Midbrain (tissue), 1 donor: ENCODE results near the gene TSC22D4.
A peak's percentile ranks its signal among the peaks of the same experiment; 100 is the strongest.

Experiments used
- DNase-seq: peaks from one replicate; lab custom pipeline; 2025; lab: John Stamatoyannopoulos, UW

The TSC22D4 gene

DNA sequence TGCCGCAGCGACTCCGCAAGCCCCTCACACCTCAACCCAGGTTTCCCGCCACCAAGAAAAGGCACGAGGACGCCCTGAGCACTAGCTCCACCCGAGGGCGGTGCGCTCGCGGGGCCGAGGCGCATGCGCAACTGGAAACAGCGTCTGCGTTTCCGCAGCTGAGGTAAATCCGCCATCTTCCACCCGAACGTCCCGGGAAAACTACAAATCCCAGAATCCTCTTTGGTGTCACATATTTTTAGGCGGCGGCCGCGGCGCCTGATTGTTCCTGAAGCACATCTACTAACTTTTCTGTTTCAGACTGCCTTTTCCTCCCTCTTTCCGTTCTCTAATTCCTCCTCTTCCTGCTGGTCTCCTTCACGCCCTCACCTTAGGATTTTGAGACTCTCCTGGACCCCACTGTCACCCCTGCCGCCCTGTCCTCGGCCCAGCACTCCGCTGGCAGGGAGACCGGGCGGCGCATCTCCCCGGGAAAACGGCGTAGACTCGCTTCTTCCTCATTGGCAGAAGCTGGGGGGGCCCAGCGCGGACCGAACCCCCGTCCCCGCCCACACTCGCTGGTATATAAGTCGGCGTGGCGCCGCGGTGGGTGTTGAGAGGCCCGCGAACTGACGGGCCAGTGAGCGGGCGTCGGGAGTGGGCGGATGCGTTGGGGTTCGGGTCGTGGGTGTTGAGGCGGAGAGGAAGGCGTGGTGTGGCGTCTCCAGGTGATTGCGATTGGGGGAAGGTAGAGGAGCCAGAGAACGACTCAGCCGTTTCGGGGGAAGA is 50.6 kb downstream of the TSC22D4 start, which contains the start of gene ZCWPW1:
ZCWPW1 (minus strand) TSS at position 505 of the 768 bp plus-strand sequence. CDS start 8,054 bp downstream, outside the sequence.
- peak; percentile 94 for DNase-seq

GRCh38 chr7:100427762-100428198 is 51.2 kb downstream of the TSC22D4 start:
- DNase-seq, result no peak

DNA sequence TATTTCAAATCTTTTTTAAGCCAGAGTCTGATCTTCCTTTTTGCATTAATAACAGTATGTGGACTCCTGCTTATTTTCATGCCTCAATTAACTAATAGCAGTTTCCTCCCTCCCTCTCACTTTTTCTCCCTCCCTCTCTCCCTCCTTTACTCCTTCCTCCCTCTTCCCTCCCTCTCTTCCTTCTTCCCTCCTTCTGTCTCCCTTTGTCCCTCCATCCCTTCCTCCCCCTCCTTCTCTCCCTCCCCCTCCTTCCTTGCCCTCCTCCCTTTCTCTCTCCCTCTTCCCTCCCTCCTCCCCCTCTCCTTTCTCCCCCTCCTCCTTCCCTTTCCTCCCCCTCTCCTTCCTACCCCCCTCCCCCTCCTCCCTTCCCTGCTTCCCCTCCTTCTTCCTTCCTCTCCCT is 52.5 kb downstream of the TSC22D4 start:
- no peak for DNase-seq

DNA sequence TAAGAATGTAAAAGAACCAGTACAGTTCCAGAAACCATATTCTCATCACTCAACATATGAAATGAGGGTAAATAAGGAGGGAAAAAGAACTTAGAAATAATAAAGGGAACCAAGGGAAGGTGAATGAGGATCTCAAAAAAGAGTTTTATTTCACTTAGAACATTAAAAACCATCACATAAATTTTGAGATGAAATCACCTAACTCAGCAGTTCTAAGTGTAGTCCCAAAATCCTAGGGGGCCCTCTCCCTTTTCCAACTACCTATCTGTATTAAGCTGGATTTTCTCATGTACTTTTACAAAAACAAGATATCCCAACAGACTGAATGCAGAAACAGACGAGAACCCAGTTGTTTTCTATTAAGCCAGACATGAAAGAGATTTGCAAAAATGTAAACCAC is 53.7 kb downstream of the TSC22D4 start:
- no peak for DNase-seq

DNA sequence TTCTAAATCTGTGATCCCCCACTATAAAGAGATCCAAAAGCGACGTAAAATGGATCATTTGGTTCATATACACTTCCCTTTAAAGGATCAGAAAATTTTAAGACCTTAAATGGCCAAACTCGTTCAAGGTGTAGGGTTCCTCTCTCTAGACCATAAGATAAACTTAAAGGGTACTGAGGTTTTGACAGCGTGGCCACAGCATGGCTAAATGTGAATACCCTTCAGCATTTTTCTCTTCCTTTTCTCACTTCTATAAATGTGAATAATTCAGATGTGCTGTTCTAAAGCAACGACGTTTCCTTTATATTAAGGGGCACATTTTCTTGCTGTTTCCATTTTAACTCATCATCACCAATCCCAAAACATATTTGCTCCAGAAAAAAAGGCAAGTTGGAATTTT is 55.7 kb downstream of the TSC22D4 start:
- no peak for DNase-seq

- no peak for DNase-seq
Observed at GRCh38 chr7:100419660-100420226, 59.3 kb downstream of the TSC22D4 start.

GRCh38 chr7:100418930-100419659 is 59.9 kb downstream of the TSC22D4 start:
- DNase-seq, result no peak
